ENCODE data around the gene CNTN4.

DNA sequence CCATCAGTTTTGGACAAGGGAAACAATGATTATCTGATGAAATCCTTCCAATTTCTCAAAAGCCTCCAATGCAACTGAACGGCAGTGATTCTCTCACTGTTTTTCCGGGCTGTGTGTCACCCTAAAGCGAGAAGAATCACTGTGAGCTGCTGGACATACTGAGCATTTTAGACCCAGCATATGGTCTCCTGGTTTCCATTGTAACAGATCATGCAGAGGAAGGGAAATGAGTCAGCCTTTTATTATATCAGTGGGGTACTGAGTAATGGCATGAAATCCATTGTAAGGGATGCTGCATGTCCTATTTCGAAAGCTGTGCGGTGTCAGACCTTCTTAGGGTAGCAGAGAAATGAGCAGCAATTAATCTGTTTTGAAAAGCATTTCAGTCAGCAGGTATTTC, 724.4 kb downstream of the CNTN4 start:
- TF ChIP-seq CTCF (IDR thresholded peaks at IDR 0.05; ENCODE audit: insufficient read depth, low read depth, low read length) (no peak), EZH2 (IDR thresholded peaks at IDR 0.05; ENCODE audit: insufficient read depth, low read length) (no peak)
